Measurements from ENCODE around the gene GTF2A1.

GRCh38 chr14:81208489-81208888, 12.3 kb downstream of the GTF2A1 start:
- no peak for TF ChIP-seq GABPB1 (CRISPR knock-in tag; IDR thresholded peaks at IDR 0.05)
- TF ChIP-seq CBFB (CRISPR knock-in tag; IDR thresholded peaks at IDR 0.05; ENCODE audit: low read depth), result no peak
- TF ChIP-seq, protein P1, sequence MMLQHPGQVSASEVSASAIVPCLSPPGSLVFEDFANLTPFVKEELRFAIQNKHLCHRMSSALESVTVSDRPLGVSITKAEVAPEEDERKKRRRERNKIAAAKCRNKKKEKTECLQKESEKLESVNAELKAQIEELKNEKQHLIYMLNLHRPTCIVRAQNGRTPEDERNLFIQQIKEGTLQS (CRISPR knock-in tag; conservative IDR thresholded peaks at IDR 0.05), result no peak
- no peak for TF ChIP-seq CTCF (IDR thresholded peaks at IDR 0.05)
- no peak for TF ChIP-seq NFYB (CRISPR knock-in tag; conservative IDR thresholded peaks at IDR 0.05; ENCODE audit: low read depth)
- no peak for TF ChIP-seq FOXJ3 (CRISPR knock-in tag; IDR thresholded peaks at IDR 0.05; ENCODE audit: borderline replicate concordance)
